GM03348 (cell line): ENCODE results near the gene PFDN2.

Experiments used
- DNase-seq: peaks from one replicate; pipeline ENCODE4 v3.0.0; 2012; ENCODE audit warnings: low spot score

PFDN2 gene

GRCh38 chr1:161051219-161051618, 66.6 kb downstream of the PFDN2 start:
- DNase-seq = no peak
